Measurements from ENCODE around the gene AHI1. TPM values are rescaled to one million over a fixed set of nuclear protein-coding genes. Genes with fewer than 3 reads are reported as not detected.

AHI1 gene
- polyA plus RNA-seq, 1 of the 3 experiments (the other 2 are of a cell fraction): 7.3 TPM

DNA sequence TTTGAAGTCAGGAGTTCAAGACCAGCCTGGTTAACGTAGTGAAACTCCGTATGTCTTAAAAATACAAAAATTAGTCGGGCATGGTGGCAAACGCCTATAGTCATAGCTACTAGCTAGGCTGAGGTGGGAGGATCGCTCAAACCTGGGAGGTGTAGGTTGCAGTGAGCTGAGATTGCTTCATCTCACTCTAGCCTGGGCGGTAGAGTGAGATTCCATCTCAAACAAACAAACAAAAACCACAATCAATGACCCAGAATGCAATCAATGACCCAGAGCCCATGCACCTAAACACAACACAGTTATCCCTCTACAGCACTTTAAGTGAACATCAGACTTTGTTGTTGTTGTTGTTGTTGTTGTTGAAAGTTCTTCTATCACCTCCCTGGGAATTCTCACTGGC is 238.6 kb downstream of the AHI1 start:
- no peak overlapping the region for H3K4me2 ChIP-seq
- H3K79me2 ChIP-seq (ENCODE audit: insufficient read depth): no peaks in the 10 kb centered on the region
- H3K4me1 ChIP-seq (ENCODE audit: control insufficient read depth in 1 of 2, insufficient read depth in 2 of 2, low read depth in 1 of 2, low read length in 1 of 2): no peaks in the 10 kb centered on the region; a peak in 1 of 4 replicates
- no peak overlapping the region for H3K27ac ChIP-seq (ENCODE audit: low read depth in 2 of 2, low read length in 1 of 2)
- TF ChIP-seq FOXJ3 (CRISPR knock-in tag; IDR thresholded peaks at IDR 0.05) (no peak), EP300 (IDR thresholded peaks at IDR 0.05; ENCODE audit: borderline replicate concordance in 1 of 2, low read depth in 1 of 2, low read length in 1 of 2) (no peak), POLR2AphosphoS5 (IDR thresholded peaks at IDR 0.05; ENCODE audit: low read depth, low read length) (no peak), ELF1 (IDR thresholded peaks at IDR 0.05) (no peak), NFIC (IDR thresholded peaks at IDR 0.05; ENCODE audit: borderline replicate concordance) (no peak)
- TF ChIP-seq, protein P1, sequence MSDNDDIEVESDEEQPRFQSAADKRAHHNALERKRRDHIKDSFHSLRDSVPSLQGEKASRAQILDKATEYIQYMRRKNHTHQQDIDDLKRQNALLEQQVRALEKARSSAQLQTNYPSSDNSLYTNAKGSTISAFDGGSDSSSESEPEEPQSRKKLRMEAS (IDR thresholded peaks at IDR 0.05; ENCODE audit: low read depth): no peak
- TF ChIP-seq, protein P2, sequence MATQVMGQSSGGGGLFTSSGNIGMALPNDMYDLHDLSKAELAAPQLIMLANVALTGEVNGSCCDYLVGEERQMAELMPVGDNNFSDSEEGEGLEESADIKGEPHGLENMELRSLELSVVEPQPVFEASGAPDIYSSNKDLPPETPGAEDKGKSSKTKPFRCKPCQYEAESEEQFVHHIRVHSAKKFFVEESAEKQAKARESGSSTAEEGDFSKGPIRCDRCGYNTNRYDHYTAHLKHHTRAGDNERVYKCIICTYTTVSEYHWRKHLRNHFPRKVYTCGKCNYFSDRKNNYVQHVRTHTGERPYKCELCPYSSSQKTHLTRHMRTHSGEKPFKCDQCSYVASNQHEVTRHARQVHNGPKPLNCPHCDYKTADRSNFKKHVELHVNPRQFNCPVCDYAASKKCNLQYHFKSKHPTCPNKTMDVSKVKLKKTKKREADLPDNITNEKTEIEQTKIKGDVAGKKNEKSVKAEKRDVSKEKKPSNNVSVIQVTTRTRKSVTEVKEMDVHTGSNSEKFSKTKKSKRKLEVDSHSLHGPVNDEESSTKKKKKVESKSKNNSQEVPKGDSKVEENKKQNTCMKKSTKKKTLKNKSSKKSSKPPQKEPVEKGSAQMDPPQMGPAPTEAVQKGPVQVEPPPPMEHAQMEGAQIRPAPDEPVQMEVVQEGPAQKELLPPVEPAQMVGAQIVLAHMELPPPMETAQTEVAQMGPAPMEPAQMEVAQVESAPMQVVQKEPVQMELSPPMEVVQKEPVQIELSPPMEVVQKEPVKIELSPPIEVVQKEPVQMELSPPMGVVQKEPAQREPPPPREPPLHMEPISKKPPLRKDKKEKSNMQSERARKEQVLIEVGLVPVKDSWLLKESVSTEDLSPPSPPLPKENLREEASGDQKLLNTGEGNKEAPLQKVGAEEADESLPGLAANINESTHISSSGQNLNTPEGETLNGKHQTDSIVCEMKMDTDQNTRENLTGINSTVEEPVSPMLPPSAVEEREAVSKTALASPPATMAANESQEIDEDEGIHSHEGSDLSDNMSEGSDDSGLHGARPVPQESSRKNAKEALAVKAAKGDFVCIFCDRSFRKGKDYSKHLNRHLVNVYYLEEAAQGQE (IDR thresholded peaks at IDR 0.05; ENCODE audit: low read depth, low read length): no peak
- TF ChIP-seq, protein P3, sequence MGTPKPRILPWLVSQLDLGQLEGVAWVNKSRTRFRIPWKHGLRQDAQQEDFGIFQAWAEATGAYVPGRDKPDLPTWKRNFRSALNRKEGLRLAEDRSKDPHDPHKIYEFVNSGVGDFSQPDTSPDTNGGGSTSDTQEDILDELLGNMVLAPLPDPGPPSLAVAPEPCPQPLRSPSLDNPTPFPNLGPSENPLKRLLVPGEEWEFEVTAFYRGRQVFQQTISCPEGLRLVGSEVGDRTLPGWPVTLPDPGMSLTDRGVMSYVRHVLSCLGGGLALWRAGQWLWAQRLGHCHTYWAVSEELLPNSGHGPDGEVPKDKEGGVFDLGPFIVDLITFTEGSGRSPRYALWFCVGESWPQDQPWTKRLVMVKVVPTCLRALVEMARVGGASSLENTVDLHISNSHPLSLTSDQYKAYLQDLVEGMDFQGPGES (IDR thresholded peaks at IDR 0.05; ENCODE audit: low read depth, low read length): no peak
- no peak for DNase-seq
- H3K36me3 ChIP-seq (replicated peaks in 1 of 2; ENCODE audit: control insufficient read depth in 1 of 2, insufficient read depth in 2 of 2, low read length in 1 of 2): no peaks in the 10 kb centered on the region
- H3K9me3 ChIP-seq: no peaks in the 10 kb centered on the region
- no peaks in the 10 kb centered on the region for H3F3A ChIP-seq (replicated peaks; ENCODE audit: insufficient read depth)
- no peak overlapping the region for H3K9ac ChIP-seq
- no peaks in the 10 kb centered on the region for H3K9me2 ChIP-seq
- H2AFZ ChIP-seq (ENCODE audit: low read depth): no peak overlapping the region
- no peak overlapping the region for H3K4me3 ChIP-seq (ENCODE audit: low read depth in 2 of 2, low read length in 1 of 2)
- ChIA-PET POLR2A (no interaction called here), CTCF (no interaction called here)
- no peaks in the 10 kb centered on the region for H4K20me1 ChIP-seq (ENCODE audit: insufficient read depth)
- no peaks in the 10 kb centered on the region for H3K27me3 ChIP-seq (ENCODE audit: insufficient read depth)
- WGBS (ENCODE audit: low lambda C conversion rate): 73% methylated on average over 6 of the region's 6 CpGs

DNA sequence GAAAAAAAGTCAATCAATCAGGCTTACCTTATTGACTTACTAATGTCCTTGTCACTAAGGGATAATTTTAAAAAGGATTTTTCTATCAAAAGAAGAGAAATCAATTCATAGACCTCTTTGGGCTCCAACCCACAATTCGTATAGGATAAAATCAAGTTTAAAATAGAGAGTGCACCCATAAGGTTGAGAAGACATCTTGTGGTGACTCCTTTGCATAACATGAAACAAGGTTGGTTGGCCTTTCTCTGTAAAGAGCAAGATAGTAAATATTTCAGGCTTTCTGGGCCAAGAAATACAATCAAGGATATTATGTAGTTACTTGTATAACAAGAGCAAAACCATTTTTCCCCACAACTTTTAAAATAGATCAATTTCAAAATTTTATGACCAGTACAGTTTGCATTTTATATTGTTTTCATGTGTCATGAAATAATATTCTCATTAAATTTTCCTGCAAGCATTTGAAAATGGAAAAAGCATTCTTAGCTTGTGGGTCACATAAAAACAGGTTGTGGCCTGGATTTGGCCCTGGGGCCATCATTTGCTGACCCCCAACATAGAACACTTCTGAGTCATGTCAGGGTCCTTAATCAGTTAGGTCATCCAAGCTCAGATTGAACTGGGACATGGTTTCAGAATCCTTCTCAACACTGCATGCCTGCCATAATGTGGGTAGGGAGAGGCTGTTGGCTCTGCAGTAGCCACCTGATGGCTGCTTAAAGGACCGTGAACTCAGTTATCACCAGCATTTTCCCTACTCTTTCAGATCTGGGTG is 239.7 kb downstream of the AHI1 start:
- no peaks in the 10 kb centered on the region for H3K9me3 ChIP-seq
- no peak overlapping the region for H3K4me2 ChIP-seq
- no peak for DNase-seq
- H3K36me3 ChIP-seq (replicated peaks in 1 of 2; ENCODE audit: control insufficient read depth in 1 of 2, insufficient read depth in 2 of 2, low read length in 1 of 2): no peaks in the 10 kb centered on the region
- no peak overlapping the region for H3K4me3 ChIP-seq (ENCODE audit: low read depth in 2 of 2, low read length in 1 of 2)
- no peaks in the 10 kb centered on the region for H3K79me2 ChIP-seq (ENCODE audit: insufficient read depth)
- no peak overlapping the region for H3K27ac ChIP-seq (ENCODE audit: low read depth in 2 of 2, low read length in 1 of 2)
- no peak overlapping the region for H3K9ac ChIP-seq
- 0 out of 2 replicates have a peak, but pooled peaks have one; percentile 6 for TF ChIP-seq RAD21 (IDR thresholded peaks at IDR 0.05; ENCODE audit: low read length)
- no peak for TF ChIP-seq MXI1 (IDR thresholded peaks at IDR 0.05; ENCODE audit: low read depth, low read length)
- H4K20me1 ChIP-seq (ENCODE audit: insufficient read depth): no peaks in the 10 kb centered on the region
- ChIA-PET CTCF (interaction anchor here (0.8 kb wide), 1 partner anchor 113 kb away, joined by 4 read pairs; no protein-coding TSS in a partner anchor), POLR2A (no interaction called here)
- no peaks in the 10 kb centered on the region; a peak in 1 of 4 replicates for H3K4me1 ChIP-seq (ENCODE audit: control insufficient read depth in 1 of 2, insufficient read depth in 2 of 2, low read depth in 1 of 2, low read length in 1 of 2)
- H3K27me3 ChIP-seq (ENCODE audit: insufficient read depth): no peaks in the 10 kb centered on the region
- H2AFZ ChIP-seq (ENCODE audit: low read depth): no peak overlapping the region
- no peaks in the 10 kb centered on the region for H3K9me2 ChIP-seq
- WGBS (ENCODE audit: low lambda C conversion rate): 90% methylated on average over 2 of the region's 2 CpGs
- H3F3A ChIP-seq (replicated peaks; ENCODE audit: insufficient read depth): no peaks in the 10 kb centered on the region
